GM21381 (cell line): ENCODE results near the gene ZFP36.
"Not testable (repeated sequence)": the region's sequence is repeated elsewhere in the genome, so short reads cannot be mapped to it uniquely, and the experiment has no call there.

Source experiments
- ATAC-seq: cut with Tn5 transposase; IDR thresholded peaks from one replicate; pipeline ENCODE4 v1.9.1; 2021; ENCODE audit warnings: mild to moderate bottlenecking, moderate library complexity; ENCODE audit not compliant: unreplicated experiment

ZFP36 gene

GRCh38 chr19:39406656-39407409, at the start of gene ZFP36:
Gene ZFP36, plus strand, starts transcription at chr19:39406847. Its CDS starts 58 bp downstream, at chr19:39406905.
- ATAC-seq: no peak

GRCh38 chr19:39359026-39359425, 47.6 kb upstream of the ZFP36 start:
- no peak for ATAC-seq

GRCh38 chr19:39360599-39360998, 46.0 kb upstream of the ZFP36 start:
- no peak for ATAC-seq

GRCh38 chr19:39362682-39363657, 43.7 kb upstream of the ZFP36 start:
- ATAC-seq: no peak

GRCh38 chr19:39363901-39364457, 42.7 kb upstream of the ZFP36 start:
- ATAC-seq: no peak

- no peak for ATAC-seq
Observed at GRCh38 chr19:39365531-39365930, 41.1 kb upstream of the ZFP36 start.

- ATAC-seq: no peak
Observed at GRCh38 chr19:39369200-39369599, 37.4 kb upstream of the ZFP36 start.

- no peak for ATAC-seq
Observed at GRCh38 chr19:39370735-39371134, 35.9 kb upstream of the ZFP36 start.

- ATAC-seq: no peak
Observed at GRCh38 chr19:39372047-39372802, 34.4 kb upstream of the ZFP36 start.

- no peak for ATAC-seq
Observed at GRCh38 chr19:39372941-39373340, 33.7 kb upstream of the ZFP36 start.

- no peak for ATAC-seq
Observed at GRCh38 chr19:39375929-39376328, 30.7 kb upstream of the ZFP36 start.

GRCh38 chr19:39377373-39378362, 29.0 kb upstream of the ZFP36 start:
- no peak for ATAC-seq

- not testable (repeated sequence) for ATAC-seq
Observed at GRCh38 chr19:39379366-39379765, 27.3 kb upstream of the ZFP36 start.

GRCh38 chr19:39379865-39380396, 26.7 kb upstream of the ZFP36 start:
- ATAC-seq: no peak

GRCh38 chr19:39380521-39381502, 25.8 kb upstream of the ZFP36 start:
- ATAC-seq: no peak

GRCh38 chr19:39381910-39382611, 24.6 kb upstream of the ZFP36 start:
- ATAC-seq: no peak

- no peak for ATAC-seq
Observed at GRCh38 chr19:39382991-39383828, 23.4 kb upstream of the ZFP36 start.
